HG03558 (cell line): ENCODE data around the gene PCNX3.

Source experiments
- ATAC-seq: cut with Tn5 transposase; IDR thresholded peaks from one replicate; pipeline ENCODE4 v1.9.1; 2021; ENCODE audit warnings: moderate number of reproducible peaks; ENCODE audit not compliant: unreplicated experiment; ENCODE audit errors: extremely low read depth

The PCNX3 gene

GRCh38 chr11:65617990-65618751 lies 2.6 kb downstream of the PCNX3 start:
- ATAC-seq = no peak

- ATAC-seq = no peak
These were observed 3.2 kb downstream of the PCNX3 start for GRCh38 chr11:65618763-65619162.

GRCh38 chr11:65619281-65619928 lies 3.8 kb downstream of the PCNX3 start:
- ATAC-seq = no peak

GRCh38 chr11:65620666-65621065 lies 5.1 kb downstream of the PCNX3 start:
- no peak for ATAC-seq

GRCh38 chr11:65621460-65621859 lies 5.9 kb downstream of the PCNX3 start:
- ATAC-seq = no peak

GRCh38 chr11:65622011-65622410 lies 6.4 kb downstream of the PCNX3 start:
- ATAC-seq = no peak

- ATAC-seq = no peak
These were observed 7.6 kb downstream of the PCNX3 start for GRCh38 chr11:65623177-65623576.

- ATAC-seq = no peak
These were observed 8.5 kb downstream of the PCNX3 start for GRCh38 chr11:65623852-65624616.

GRCh38 chr11:65624931-65625627 lies 9.5 kb downstream of the PCNX3 start:
- no peak for ATAC-seq

- no peak for ATAC-seq
These were observed 10.2 kb downstream of the PCNX3 start for GRCh38 chr11:65625628-65626342.

- no peak for ATAC-seq
These were observed 11.6 kb downstream of the PCNX3 start for GRCh38 chr11:65627202-65627601.

GRCh38 chr11:65629579-65629978 lies 14.0 kb downstream of the PCNX3 start:
- no peak for ATAC-seq

GRCh38 chr11:65630215-65630614 lies 14.6 kb downstream of the PCNX3 start:
- no peak for ATAC-seq

GRCh38 chr11:65633390-65634108 lies 18.0 kb downstream of the PCNX3 start:
- no peak for ATAC-seq

- ATAC-seq = no peak
These were observed 18.5 kb downstream of the PCNX3 start for GRCh38 chr11:65634109-65634436.

GRCh38 chr11:65634440-65634839 lies 18.9 kb downstream of the PCNX3 start:
- ATAC-seq = no peak

- ATAC-seq = no peak
These were observed 19.5 kb downstream of the PCNX3 start for GRCh38 chr11:65634905-65635731.

GRCh38 chr11:65636108-65637031 lies 20.8 kb downstream of the PCNX3 start:
- ATAC-seq = no peak
